ENCODE data around the gene MTTP. TPM values are rescaled to one million over a fixed set of nuclear protein-coding genes. Genes with fewer than 3 reads are reported as not detected.
A peak's percentile ranks its signal among the peaks of the same experiment; 100 is the strongest.

Gene MTTP
- total and polyA plus RNA-seq, 9 donors, result 0.40 to 25.5 (median 1.1) TPM

- DNase-seq, result no peak
- no peak overlapping the region for H3K4me3 ChIP-seq (ENCODE audit: low read length)
- H3K27me3 ChIP-seq (ENCODE audit: control insufficient read depth, insufficient read depth, low read length), result no peaks in the 10 kb centered on the region
- H3K9me3 ChIP-seq (replicated peaks; ENCODE audit: control insufficient read depth, low read depth, low read length), result no peaks in the 10 kb centered on the region
- no peak overlapping the region for H3K27ac ChIP-seq (ENCODE audit: low read length)
- H3K36me3 ChIP-seq (ENCODE audit: control insufficient read depth, insufficient read depth, low read length), result no peaks in the 10 kb centered on the region
- 80% methylated on average over 1 of the region's 3 CpGs for WGBS (ENCODE audit: insufficient coverage)
- H3K4me1 ChIP-seq (ENCODE audit: control insufficient read depth, insufficient read depth, low read length), result peaks cover 2% of the 10 kb centered on the region
These were observed 61.0 kb downstream of the MTTP start for GRCh38 chr4:99635601-99636000.

DNA sequence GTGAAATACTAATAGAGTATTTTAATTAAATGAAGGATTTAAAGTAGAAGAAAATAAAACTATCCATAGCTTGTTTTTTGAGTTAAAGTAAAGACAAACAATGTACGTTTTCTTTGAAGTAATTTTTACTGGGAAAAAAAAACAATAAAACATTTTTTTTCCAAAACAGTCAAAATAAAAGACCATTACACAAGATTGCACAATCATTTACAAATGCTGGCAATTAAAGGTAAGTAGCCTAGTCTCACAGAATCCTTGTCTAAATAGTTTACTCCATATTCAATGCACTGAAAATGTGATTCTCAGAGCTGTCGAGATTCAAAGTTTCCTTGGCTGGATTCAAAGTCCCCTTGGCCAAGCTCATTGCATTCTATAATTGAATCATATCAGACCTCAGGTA is 61.8 kb downstream of the MTTP start:
- Histone ChIP-seq H3K36me3 (ENCODE audit: control insufficient read depth, insufficient read depth, low read length) (no peaks in the 10 kb centered on the region), H3K27me3 (ENCODE audit: control insufficient read depth, insufficient read depth, low read length) (no peaks in the 10 kb centered on the region), H3K4me3 (ENCODE audit: low read length) (no peak overlapping the region), H3K27ac (ENCODE audit: low read length) (no peak overlapping the region), H3K9me3 (replicated peaks; ENCODE audit: control insufficient read depth, low read depth, low read length) (no peaks in the 10 kb centered on the region), H3K4me1 (ENCODE audit: control insufficient read depth, insufficient read depth, low read length) (peaks cover 2% of the 10 kb centered on the region)
- WGBS (ENCODE audit: insufficient coverage), result 90% methylated on average over 1 of the region's 2 CpGs
- no peak for DNase-seq

DNA sequence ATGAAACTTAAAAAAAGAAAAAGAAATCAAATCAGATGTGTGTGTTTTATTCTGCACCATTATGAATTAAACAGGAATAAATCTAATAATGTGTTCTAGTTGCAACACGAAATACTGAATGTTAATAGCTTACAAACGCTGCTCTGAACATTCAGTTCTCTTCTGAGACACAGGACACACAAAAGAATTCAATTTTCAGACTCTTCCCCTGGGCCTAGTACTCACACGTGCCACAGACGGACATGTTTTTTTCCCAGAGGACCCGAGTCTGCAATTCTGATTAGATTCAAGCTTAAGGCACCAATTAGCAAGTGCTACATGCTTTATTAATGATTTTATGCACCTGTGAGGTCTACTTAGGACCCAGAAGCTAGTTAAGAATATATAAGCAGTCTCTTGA is 62.5 kb downstream of the MTTP start:
- Histone ChIP-seq H3K27me3 (ENCODE audit: control insufficient read depth, insufficient read depth, low read length) (no peaks in the 10 kb centered on the region), H3K4me3 (ENCODE audit: low read length) (no peak overlapping the region), H3K4me1 (ENCODE audit: control insufficient read depth, insufficient read depth, low read length) (peaks cover 2% of the 10 kb centered on the region), H3K9me3 (replicated peaks; ENCODE audit: control insufficient read depth, low read depth, low read length) (no peaks in the 10 kb centered on the region), H3K27ac (ENCODE audit: low read length) (no peak overlapping the region), H3K36me3 (ENCODE audit: control insufficient read depth, insufficient read depth, low read length) (no peaks in the 10 kb centered on the region)
- no peak for DNase-seq
- 50% methylated on average over 1 of the region's 5 CpGs for WGBS (ENCODE audit: insufficient coverage)

DNA sequence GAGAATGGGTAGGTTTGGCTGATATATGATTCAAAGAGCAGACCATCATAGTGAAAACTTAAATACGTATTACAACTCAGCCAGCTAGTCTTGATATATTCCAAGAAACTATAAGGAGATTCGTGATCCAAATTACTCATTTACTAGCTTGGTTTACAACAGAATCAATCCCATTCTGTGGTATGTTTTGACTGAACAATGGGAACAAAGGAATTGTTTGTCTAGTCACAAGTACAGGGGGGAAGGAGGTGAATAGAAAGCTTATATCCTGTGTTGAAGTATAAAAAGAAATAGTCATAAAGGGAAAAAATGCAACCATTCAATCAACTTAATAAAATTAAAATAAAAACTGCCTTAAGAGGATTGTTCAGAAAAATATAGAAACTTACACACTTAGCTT is 66.1 kb downstream of the MTTP start:
- Histone ChIP-seq H3K36me3 (ENCODE audit: control insufficient read depth, insufficient read depth, low read length) (peaks cover 1% of the 10 kb centered on the region), H3K27ac (ENCODE audit: low read length) (no peak overlapping the region), H3K4me3 (ENCODE audit: low read length) (no peak overlapping the region), H3K4me1 (ENCODE audit: control insufficient read depth, insufficient read depth, low read length) (peaks cover 11% of the 10 kb centered on the region), H3K9me3 (replicated peaks; ENCODE audit: control insufficient read depth, low read depth, low read length) (no peaks in the 10 kb centered on the region), H3K27me3 (ENCODE audit: control insufficient read depth, insufficient read depth, low read length) (no peaks in the 10 kb centered on the region)
- no CpG with 5 or more reads among the region's 2 CpGs for WGBS (ENCODE audit: insufficient coverage)
- no peak for DNase-seq

- peak; percentile 92 for DNase-seq
- H3K36me3 ChIP-seq (ENCODE audit: control insufficient read depth, insufficient read depth, low read length), result peaks cover 2% of the 10 kb centered on the region
- no peaks in the 10 kb centered on the region for H3K27me3 ChIP-seq (ENCODE audit: control insufficient read depth, insufficient read depth, low read length)
- H3K27ac ChIP-seq (ENCODE audit: low read length), result peak overlapping the region; percentile 47
- H3K4me1 ChIP-seq (ENCODE audit: control insufficient read depth, insufficient read depth, low read length), result peaks cover 14% of the 10 kb centered on the region
- H3K4me3 ChIP-seq (ENCODE audit: low read length), result peak overlapping the region; percentile 6
- no peaks in the 10 kb centered on the region for H3K9me3 ChIP-seq (replicated peaks; ENCODE audit: control insufficient read depth, low read depth, low read length)
- WGBS (ENCODE audit: insufficient coverage), result 38% methylated on average over 2 of the region's 7 CpGs
These were observed 68.3 kb downstream of the MTTP start for GRCh38 chr4:99642725-99643489.

GRCh38 chr4:99644453-99644852 is 69.8 kb downstream of the MTTP start:
- 75% methylated on average over 1 of the region's 5 CpGs for WGBS (ENCODE audit: insufficient coverage)
- H3K9me3 ChIP-seq (replicated peaks; ENCODE audit: control insufficient read depth, low read depth, low read length), result no peaks in the 10 kb centered on the region
- peak overlapping the region; percentile 12 for H3K4me3 ChIP-seq (ENCODE audit: low read length)
- peaks cover 5% of the 10 kb centered on the region for H3K36me3 ChIP-seq (ENCODE audit: control insufficient read depth, insufficient read depth, low read length)
- H3K27ac ChIP-seq (ENCODE audit: low read length), result no peak overlapping the region
- peaks cover 16% of the 10 kb centered on the region for H3K4me1 ChIP-seq (ENCODE audit: control insufficient read depth, insufficient read depth, low read length)
- H3K27me3 ChIP-seq (ENCODE audit: control insufficient read depth, insufficient read depth, low read length), result no peaks in the 10 kb centered on the region
- no peak for DNase-seq

DNA sequence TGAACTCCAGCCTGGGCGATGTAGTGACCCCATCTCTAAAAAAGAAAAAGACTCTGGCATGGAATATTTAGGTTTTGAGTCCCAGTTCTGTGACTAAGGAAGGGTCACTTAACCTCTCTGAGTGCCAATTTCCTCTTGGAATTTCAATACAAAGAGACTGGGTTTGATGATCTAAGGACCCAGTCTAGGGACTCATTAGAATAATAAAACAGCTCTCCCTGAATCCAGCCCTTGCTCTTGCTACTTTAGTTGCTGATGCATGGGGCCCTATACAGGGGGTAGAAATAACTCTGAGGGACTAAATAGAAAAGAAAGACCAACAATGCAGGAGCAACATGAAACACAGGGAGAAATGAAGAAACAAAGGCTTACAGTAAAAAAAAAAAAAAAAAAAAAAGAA is 70.4 kb downstream of the MTTP start:
- peak overlapping the region; percentile 12 for H3K4me3 ChIP-seq (ENCODE audit: low read length)
- H3K9me3 ChIP-seq (replicated peaks; ENCODE audit: control insufficient read depth, low read depth, low read length), result no peaks in the 10 kb centered on the region
- H3K36me3 ChIP-seq (ENCODE audit: control insufficient read depth, insufficient read depth, low read length), result peaks cover 10% of the 10 kb centered on the region
- no CpG with 5 or more reads among the region's 1 CpG for WGBS (ENCODE audit: insufficient coverage)
- peaks cover 21% of the 10 kb centered on the region for H3K4me1 ChIP-seq (ENCODE audit: control insufficient read depth, insufficient read depth, low read length)
- no peak for DNase-seq
- no peaks in the 10 kb centered on the region for H3K27me3 ChIP-seq (ENCODE audit: control insufficient read depth, insufficient read depth, low read length)
- no peak overlapping the region for H3K27ac ChIP-seq (ENCODE audit: low read length)

DNA sequence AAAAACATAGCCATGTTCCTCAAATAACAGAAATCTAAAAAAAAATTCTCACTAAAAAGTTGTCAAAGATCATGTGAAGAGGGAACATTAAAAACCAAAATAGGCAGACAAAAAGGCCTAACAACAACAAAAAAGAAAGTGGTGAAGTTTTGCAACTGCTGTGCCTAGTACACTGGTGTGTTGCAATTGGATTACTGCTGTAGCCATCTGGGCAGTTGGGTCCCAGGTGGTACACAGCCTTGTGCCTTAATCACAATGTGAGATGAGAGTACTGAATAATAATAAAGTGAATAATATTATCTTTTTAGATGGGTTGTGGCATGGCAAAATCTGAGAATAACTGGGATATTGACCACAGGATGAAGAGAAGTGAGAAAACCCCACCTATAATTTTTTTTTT is 71.0 kb downstream of the MTTP start:
- Histone ChIP-seq H3K27ac (ENCODE audit: low read length) (no peak overlapping the region), H3K36me3 (ENCODE audit: control insufficient read depth, insufficient read depth, low read length) (peaks cover 16% of the 10 kb centered on the region), H3K9me3 (replicated peaks; ENCODE audit: control insufficient read depth, low read depth, low read length) (no peaks in the 10 kb centered on the region), H3K4me1 (ENCODE audit: control insufficient read depth, insufficient read depth, low read length) (peaks cover 26% of the 10 kb centered on the region), H3K27me3 (ENCODE audit: control insufficient read depth, insufficient read depth, low read length) (no peaks in the 10 kb centered on the region), H3K4me3 (ENCODE audit: low read length) (peak overlapping the region; percentile 57)
- no peak for DNase-seq

DNA sequence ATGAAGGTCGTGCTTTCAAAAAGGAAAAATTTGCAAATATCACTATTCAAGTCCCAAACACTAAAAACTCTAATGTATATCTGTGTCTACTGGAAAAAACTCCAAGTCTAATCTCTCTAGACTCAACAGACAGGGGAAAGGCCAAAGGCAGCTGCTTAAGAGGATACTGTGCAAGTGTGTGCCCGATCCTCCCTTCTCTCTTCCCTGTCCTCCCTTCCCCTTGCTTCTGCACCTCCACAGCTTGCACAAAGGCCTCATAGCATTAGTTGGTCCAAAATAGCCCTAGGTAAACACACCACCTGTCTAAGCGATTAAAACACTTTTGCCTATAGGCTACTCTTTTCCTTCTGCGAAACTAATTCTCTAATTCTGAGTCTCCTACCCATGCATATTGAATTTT is 72.4 kb downstream of the MTTP start:
- Histone ChIP-seq H3K36me3 (ENCODE audit: control insufficient read depth, insufficient read depth, low read length) (peaks cover 19% of the 10 kb centered on the region), H3K4me1 (ENCODE audit: control insufficient read depth, insufficient read depth, low read length) (peaks cover 37% of the 10 kb centered on the region), H3K9me3 (replicated peaks; ENCODE audit: control insufficient read depth, low read depth, low read length) (no peaks in the 10 kb centered on the region), H3K4me3 (ENCODE audit: low read length) (peak overlapping the region; percentile 57), H3K27me3 (ENCODE audit: control insufficient read depth, insufficient read depth, low read length) (no peaks in the 10 kb centered on the region), H3K27ac (ENCODE audit: low read length) (peak overlapping the region; percentile 10)
- DNase-seq, result no peak
- WGBS (ENCODE audit: insufficient coverage), result 100% methylated on average over 1 of the region's 4 CpGs

GRCh38 chr4:99648321-99648720 is 73.7 kb downstream of the MTTP start:
- no peaks in the 10 kb centered on the region for H3K9me3 ChIP-seq (replicated peaks; ENCODE audit: control insufficient read depth, low read depth, low read length)
- H3K27ac ChIP-seq (ENCODE audit: low read length), result peak overlapping the region; percentile 48
- H3K4me1 ChIP-seq (ENCODE audit: control insufficient read depth, insufficient read depth, low read length), result peaks cover 36% of the 10 kb centered on the region
- WGBS (ENCODE audit: insufficient coverage), result no CpG with 5 or more reads among the region's 1 CpG
- DNase-seq, result no peak
- peak overlapping the region; percentile 57 for H3K4me3 ChIP-seq (ENCODE audit: low read length)
- no peaks in the 10 kb centered on the region for H3K27me3 ChIP-seq (ENCODE audit: control insufficient read depth, insufficient read depth, low read length)
- peaks cover 19% of the 10 kb centered on the region for H3K36me3 ChIP-seq (ENCODE audit: control insufficient read depth, insufficient read depth, low read length)

DNA sequence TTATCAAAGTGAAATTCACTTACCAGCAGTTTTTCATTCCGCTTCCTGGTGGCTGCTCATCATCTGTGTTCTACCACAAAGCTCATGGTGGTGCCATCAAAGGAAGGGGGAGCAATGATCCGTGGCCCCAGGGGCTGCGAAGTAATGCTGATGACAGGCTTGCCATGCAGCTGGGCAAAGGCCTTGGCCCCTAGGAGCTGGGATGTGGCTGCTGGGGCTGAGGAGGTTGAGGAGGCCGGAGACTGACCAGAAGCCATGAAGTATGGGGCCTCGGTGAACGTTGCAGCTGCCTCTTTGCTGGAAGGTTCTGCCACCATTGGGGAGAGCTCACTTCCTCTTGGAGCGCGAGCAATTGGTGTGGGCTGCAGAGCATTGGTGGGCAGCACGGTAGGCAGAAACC is 74.6 kb downstream of the MTTP start:
- Histone ChIP-seq H3K27me3 (ENCODE audit: control insufficient read depth, insufficient read depth, low read length) (no peaks in the 10 kb centered on the region), H3K9me3 (replicated peaks; ENCODE audit: control insufficient read depth, low read depth, low read length) (no peaks in the 10 kb centered on the region), H3K4me1 (ENCODE audit: control insufficient read depth, insufficient read depth, low read length) (peaks cover 33% of the 10 kb centered on the region), H3K36me3 (ENCODE audit: control insufficient read depth, insufficient read depth, low read length) (peaks cover 19% of the 10 kb centered on the region), H3K4me3 (ENCODE audit: low read length) (peak overlapping the region; percentile 57), H3K27ac (ENCODE audit: low read length) (no peak overlapping the region)
- 87% methylated on average over 9 of the region's 9 CpGs for WGBS (ENCODE audit: insufficient coverage)
- no peak for DNase-seq
